Measurements from ENCODE around the gene ZRANB2. TPM values are rescaled to one million over a fixed set of nuclear protein-coding genes. Genes with fewer than 3 reads are reported as not detected.

The ZRANB2 gene
- total RNA-seq, 1 experiment from 2014 or later, result 103 TPM

DNA sequence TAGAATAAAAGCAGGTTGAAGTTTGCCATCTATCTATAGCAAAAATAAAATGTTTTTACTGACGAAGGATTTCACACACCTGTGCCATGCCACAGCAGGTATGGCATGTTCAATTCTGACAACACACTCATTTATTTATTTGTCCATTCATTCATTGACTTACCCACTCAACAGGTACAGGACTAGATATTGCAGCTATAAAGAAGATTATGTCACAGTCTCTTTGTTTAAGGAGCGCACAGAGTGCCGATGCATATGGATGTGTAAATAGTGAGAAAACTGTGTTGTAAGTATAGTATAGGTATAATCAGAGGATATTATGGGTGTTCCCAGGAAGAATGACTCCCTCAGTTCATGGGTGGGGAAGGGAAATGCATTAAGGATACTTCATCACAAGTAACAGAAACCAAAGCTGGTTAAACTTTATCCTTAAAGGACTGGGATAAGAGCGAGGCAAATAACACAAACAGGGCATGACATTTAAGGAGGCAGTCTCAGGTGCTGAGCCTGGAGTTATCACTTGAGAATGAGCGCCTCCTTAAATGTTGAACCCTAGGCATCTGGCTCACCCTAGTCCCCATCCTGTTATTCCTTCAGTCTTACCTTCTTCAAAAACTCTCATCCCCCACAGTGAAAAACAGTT, 7.9 kb upstream of the ZRANB2 start:
- Histone ChIP-seq H2BK15ac (ENCODE audit: low read depth, low read length) (no peak overlapping the region), H4K91ac (ENCODE audit: insufficient read length, low read depth, low read length) (no peak overlapping the region), H3K9me3 (ENCODE audit: control insufficient read depth, low read depth, low read length) (no peaks in the 10 kb centered on the region), H2BK5ac (ENCODE audit: insufficient read length, low read length) (no peak overlapping the region), H4K5ac (ENCODE audit: insufficient read length, low read depth, low read length) (no peak overlapping the region), H3K56ac (ENCODE audit: insufficient read length, low read depth, low read length) (no peak overlapping the region), H2BK20ac (ENCODE audit: low read depth, low read length, poor library complexity, severe bottlenecking) (no peak overlapping the region), H3K4ac (ENCODE audit: low read depth, low read length) (no peak overlapping the region), H3K23ac (ENCODE audit: insufficient read length, low read depth, low read length) (no peak overlapping the region), H3K23me2 (ENCODE audit: insufficient read length, low read depth, low read length, poor library complexity, severe bottlenecking) (no peaks in the 10 kb centered on the region), H2AFZ (ENCODE audit: low read length) (no peak overlapping the region), H2AK5ac (ENCODE audit: insufficient read length, low read length) (no peak overlapping the region), H3K18ac (ENCODE audit: insufficient read length, low read depth, low read length) (no peak overlapping the region), H4K20me1 (ENCODE audit: control insufficient read depth, insufficient read depth, insufficient read length) (no peaks in the 10 kb centered on the region), H3K27ac (ENCODE audit: insufficient read length, low read depth, low read length) (no peak overlapping the region), H3K79me2 (ENCODE audit: insufficient read depth, low read length) (no peaks in the 10 kb centered on the region), H3K27me3 (ENCODE audit: insufficient read depth, low read length) (no peaks in the 10 kb centered on the region), H3K4me1 (ENCODE audit: insufficient read depth, low read length) (no peaks in the 10 kb centered on the region), H3K9ac (ENCODE audit: extremely low read depth, insufficient read length, low read length) (no peak overlapping the region), H2BK12ac (ENCODE audit: insufficient read length, low read depth, low read length) (no peak overlapping the region), H3T11ph (ENCODE audit: low read length) (no peak overlapping the region), H2BK120ac (ENCODE audit: low read depth, low read length, poor library complexity, severe bottlenecking) (no peak overlapping the region), H3K4me2 (ENCODE audit: insufficient read depth, insufficient read length, low read length) (no peak overlapping the region), H3K14ac (ENCODE audit: insufficient read depth, low read length) (no peak overlapping the region), H3K79me1 (ENCODE audit: insufficient read depth, low read depth, low read length, poor library complexity, severe bottlenecking) (no peaks in the 10 kb centered on the region), H4K8ac (replicated peaks; ENCODE audit: insufficient read length, low read depth, low read length) (no peak overlapping the region)
- Mint-ChIP-seq H3K27me3 (ENCODE audit: low read depth) (peaks cover 32% of the 10 kb centered on the region), H3K4me3 (no peak overlapping the region), H3K36me3 (ENCODE audit: insufficient read depth in 1 of 3, low read depth in 3 of 3) (no peaks in the 10 kb centered on the region), H3K27ac (no peak overlapping the region; a peak in 1 of 7 replicates), H3K9me3 (no peaks in the 10 kb centered on the region), H3K4me1 (peaks cover 0 to 5% of the 10 kb centered on the region in 2 experiments; a peak in 2 of 4 replicates)
- no CpG with 5 or more reads among the region's 5 CpGs for WGBS (ENCODE audit: extremely low coverage, insufficient read length, low lambda C conversion rate)
- DNase-seq, result no peak
- TF ChIP-seq, protein P1, sequence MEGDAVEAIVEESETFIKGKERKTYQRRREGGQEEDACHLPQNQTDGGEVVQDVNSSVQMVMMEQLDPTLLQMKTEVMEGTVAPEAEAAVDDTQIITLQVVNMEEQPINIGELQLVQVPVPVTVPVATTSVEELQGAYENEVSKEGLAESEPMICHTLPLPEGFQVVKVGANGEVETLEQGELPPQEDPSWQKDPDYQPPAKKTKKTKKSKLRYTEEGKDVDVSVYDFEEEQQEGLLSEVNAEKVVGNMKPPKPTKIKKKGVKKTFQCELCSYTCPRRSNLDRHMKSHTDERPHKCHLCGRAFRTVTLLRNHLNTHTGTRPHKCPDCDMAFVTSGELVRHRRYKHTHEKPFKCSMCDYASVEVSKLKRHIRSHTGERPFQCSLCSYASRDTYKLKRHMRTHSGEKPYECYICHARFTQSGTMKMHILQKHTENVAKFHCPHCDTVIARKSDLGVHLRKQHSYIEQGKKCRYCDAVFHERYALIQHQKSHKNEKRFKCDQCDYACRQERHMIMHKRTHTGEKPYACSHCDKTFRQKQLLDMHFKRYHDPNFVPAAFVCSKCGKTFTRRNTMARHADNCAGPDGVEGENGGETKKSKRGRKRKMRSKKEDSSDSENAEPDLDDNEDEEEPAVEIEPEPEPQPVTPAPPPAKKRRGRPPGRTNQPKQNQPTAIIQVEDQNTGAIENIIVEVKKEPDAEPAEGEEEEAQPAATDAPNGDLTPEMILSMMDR (conservative IDR thresholded peaks at IDR 0.05), result no peak
